ENCODE results near the gene RBFA. TPM values are rescaled to one million over a fixed set of nuclear protein-coding genes. Genes with fewer than 3 reads are reported as not detected.
A peak's percentile ranks its signal among the peaks of the same experiment; 100 is the strongest.

RBFA gene
- polyA plus RNA-seq, 3 donors from 2014 or later, result 7.2 to 10.3 (median 7.6) TPM

GRCh38 chr18:80035997-80036396 lies 1.8 kb downstream of the RBFA start:
- peaks cover 22 to 25% of the 10 kb centered on the region in 2 donors for H3K4me1 Mint-ChIP-seq
- no peaks in the 10 kb centered on the region for H3K9me3 Mint-ChIP-seq
- peak overlapping the region in 3 of 5 donors; percentile 79 to 88 (median 83) for H3K4me3 Mint-ChIP-seq
- peak overlapping the region in 3 of 6 donors; percentile 29 to 91 (median 47) for H3K27ac Mint-ChIP-seq
- H3K27me3 Mint-ChIP-seq (ENCODE audit: low read depth in 3 of 3), result peaks cover 9 to 28% (median 18%) of the 10 kb centered on the region in 3 donors
- peaks cover 8 to 13% (median 12%) of the 10 kb centered on the region in 3 donors for H3K36me3 Mint-ChIP-seq
- no peak for DNase-seq

DNA sequence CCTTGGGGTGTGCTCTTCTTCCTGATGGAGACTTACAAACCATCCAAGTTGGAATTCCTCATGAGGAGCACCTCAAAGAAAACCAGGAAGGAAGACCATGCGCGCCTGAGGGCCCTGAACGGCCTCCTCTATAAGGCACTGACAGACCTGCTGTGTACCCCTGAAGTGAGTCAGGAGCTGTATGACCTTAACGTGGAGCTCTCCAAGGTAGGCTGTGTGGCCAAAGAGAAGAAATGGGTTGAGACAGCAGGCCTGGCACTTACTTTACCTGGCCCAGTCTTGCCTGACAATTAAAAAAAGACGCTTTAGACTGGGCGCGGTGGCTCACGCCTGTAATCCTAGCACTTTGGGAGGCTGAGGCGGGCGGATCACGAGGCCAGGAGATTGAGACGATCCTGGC lies 3.1 kb downstream of the RBFA start:
- Mint-ChIP-seq H3K9me3 (no peaks in the 10 kb centered on the region), H3K4me1 (peaks cover 22 to 25% of the 10 kb centered on the region in 2 donors), H3K36me3 (peaks cover 8 to 13% (median 12%) of the 10 kb centered on the region in 3 donors), H3K4me3 (no peak overlapping the region), H3K27ac (no peak overlapping the region), H3K27me3 (ENCODE audit: low read depth in 3 of 3) (peaks cover 7 to 23% (median 18%) of the 10 kb centered on the region in 3 donors)
- DNase-seq, result no peak

- Mint-ChIP-seq H3K4me3 (no peak overlapping the region), H3K27ac (no peak overlapping the region), H3K9me3 (no peaks in the 10 kb centered on the region), H3K36me3 (peaks cover 8 to 16% (median 13%) of the 10 kb centered on the region in 3 donors), H3K4me1 (peaks cover 18 to 19% of the 10 kb centered on the region in 2 donors), H3K27me3 (ENCODE audit: low read depth in 3 of 3) (peaks cover 7 to 17% (median 15%) of the 10 kb centered on the region in 3 donors)
- no peak for DNase-seq
Measured at GRCh38 chr18:80037869-80038630, 3.8 kb downstream of the RBFA start.

DNA sequence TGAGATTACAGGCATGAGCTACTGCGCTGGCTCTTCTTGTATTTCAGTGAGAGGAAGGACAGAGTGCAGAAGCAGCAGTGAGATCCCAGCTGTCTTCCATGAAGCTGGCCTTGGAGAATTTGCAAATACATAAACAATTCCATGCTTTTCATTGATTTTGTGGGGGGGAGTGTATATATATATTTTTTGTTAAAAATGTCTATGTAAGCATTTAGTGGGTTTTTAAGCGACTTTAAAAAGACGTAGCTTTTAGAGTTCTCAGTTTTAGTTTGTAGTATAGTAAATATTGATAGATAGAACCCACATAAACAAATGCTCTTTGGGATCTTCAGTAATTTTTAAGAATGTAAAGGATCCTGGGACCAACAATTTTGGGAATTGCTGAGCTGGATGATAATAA lies 6.3 kb downstream of the RBFA start:
- H3K9me3 Mint-ChIP-seq, result no peaks in the 10 kb centered on the region
- H3K4me1 Mint-ChIP-seq, result peaks cover 1 to 4% of the 10 kb centered on the region in 2 donors
- peaks cover 12 to 25% (median 17%) of the 10 kb centered on the region in 3 donors for H3K36me3 Mint-ChIP-seq
- H3K4me3 Mint-ChIP-seq, result no peak overlapping the region
- DNase-seq, result no peak
- peaks cover 0 to 4% (median 0%) of the 10 kb centered on the region in 3 donors for H3K27me3 Mint-ChIP-seq (ENCODE audit: low read depth in 3 of 3)
- no peak overlapping the region for H3K27ac Mint-ChIP-seq

DNA sequence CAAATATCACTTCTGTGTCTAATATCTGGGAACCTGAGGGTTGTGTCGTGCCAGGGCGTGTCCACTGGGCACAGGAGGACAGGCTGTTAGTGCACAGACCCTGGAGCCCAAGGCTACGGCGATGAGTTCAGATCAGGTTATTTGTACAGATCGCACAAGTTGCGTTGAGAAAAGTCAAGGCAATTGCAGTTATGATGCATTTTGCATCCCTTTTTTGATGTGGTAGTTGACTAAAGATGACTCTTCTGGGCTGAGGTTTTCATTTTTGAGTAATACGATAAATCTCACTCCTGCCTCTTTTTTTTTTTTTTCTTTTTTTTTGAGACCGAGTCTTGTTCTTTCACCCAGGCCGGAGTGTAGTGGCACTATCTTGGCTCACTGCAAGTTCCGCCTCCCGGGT lies 7.2 kb downstream of the RBFA start:
- peaks cover 0 to 4% (median 2%) of the 10 kb centered on the region in 3 donors for H3K27me3 Mint-ChIP-seq (ENCODE audit: low read depth in 3 of 3)

GRCh38 chr18:80042785-80043184 lies 8.6 kb downstream of the RBFA start:
- Mint-ChIP-seq H3K36me3 (peaks cover 16 to 27% (median 20%) of the 10 kb centered on the region in 3 donors), H3K4me1 (no peaks in the 10 kb centered on the region), H3K4me3 (no peak overlapping the region), H3K27me3 (ENCODE audit: low read depth in 3 of 3) (peaks cover 0 to 4% (median 2%) of the 10 kb centered on the region in 3 donors), H3K27ac (no peak overlapping the region), H3K9me3 (no peaks in the 10 kb centered on the region)
- no peak for DNase-seq

More for the DNA sequence above, 7.2 kb downstream of the RBFA start:
- no peaks in the 10 kb centered on the region for H3K4me1 Mint-ChIP-seq
- H3K36me3 Mint-ChIP-seq, result peaks cover 16 to 27% (median 17%) of the 10 kb centered on the region in 3 donors
- H3K27ac Mint-ChIP-seq, result no peak overlapping the region
- no peaks in the 10 kb centered on the region for H3K9me3 Mint-ChIP-seq
- DNase-seq, result no peak
- no peak overlapping the region for H3K4me3 Mint-ChIP-seq

- Mint-ChIP-seq H3K36me3 (peaks cover 11 to 24% (median 12%) of the 10 kb centered on the region in 3 donors), H3K4me1 (no peaks in the 10 kb centered on the region), H3K27me3 (ENCODE audit: low read depth in 3 of 3) (peaks cover 0 to 4% (median 2%) of the 10 kb centered on the region in 3 donors), H3K4me3 (no peak overlapping the region), H3K9me3 (no peaks in the 10 kb centered on the region), H3K27ac (peak overlapping the region in 1 of 6 donors; percentile 3)
- DNase-seq, result no peak
Measured at GRCh38 chr18:80044072-80044471, 9.8 kb downstream of the RBFA start.

DNA sequence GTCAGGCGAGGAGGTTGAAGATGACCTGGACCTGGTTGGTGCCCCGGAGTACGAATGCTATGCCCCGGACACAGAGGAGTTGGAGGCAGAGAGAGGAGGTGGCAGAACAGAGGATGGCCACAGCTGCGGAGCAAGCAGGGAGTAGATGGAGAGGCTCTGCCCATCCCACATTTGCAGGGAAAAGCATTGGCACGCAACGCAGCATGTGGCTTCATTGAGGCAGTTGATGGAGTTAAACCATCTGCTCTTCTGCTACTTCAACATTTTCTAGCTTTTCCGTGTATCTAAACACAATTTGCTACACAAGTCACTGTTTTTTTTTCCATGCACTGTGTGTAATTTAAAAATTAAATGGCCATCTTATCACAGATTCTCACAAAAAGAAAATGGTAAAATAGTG lies 11.8 kb downstream of the RBFA start:
- Mint-ChIP-seq H3K9me3 (peaks cover 0 to 3% (median under 1%) of the 10 kb centered on the region in 6 donors), H3K27ac (no peak overlapping the region), H3K4me3 (no peak overlapping the region), H3K27me3 (ENCODE audit: low read depth in 3 of 3) (peaks cover 0 to 4% (median 2%) of the 10 kb centered on the region in 3 donors), H3K4me1 (no peaks in the 10 kb centered on the region), H3K36me3 (peaks cover 8 to 23% (median 16%) of the 10 kb centered on the region in 3 donors)
- DNase-seq, result no peak

DNA sequence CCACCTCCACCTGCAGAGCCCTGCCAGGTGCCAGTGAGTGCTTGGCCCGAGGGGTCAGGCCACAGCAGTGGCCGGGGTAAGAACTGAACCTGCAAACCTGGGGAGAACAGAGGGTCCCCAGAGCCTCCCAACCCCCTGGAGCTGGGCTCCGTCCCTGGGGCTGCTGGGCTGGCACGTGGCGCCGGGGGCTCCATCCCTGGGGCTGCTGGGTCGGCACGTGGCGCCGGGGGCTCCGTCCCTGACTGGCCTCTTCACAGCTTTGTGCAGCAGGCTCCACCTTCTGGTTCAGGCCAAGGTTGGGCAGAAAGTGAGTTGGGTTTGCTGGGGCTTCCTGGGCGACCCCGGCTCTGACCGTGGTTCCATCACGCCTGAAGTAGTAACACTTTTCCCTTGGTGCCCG lies 12.2 kb downstream of the RBFA start:
- no peak overlapping the region for H3K4me3 Mint-ChIP-seq
- no peaks in the 10 kb centered on the region for H3K4me1 Mint-ChIP-seq
- DNase-seq, result no peak
- peaks cover 0 to 4% (median 2%) of the 10 kb centered on the region in 3 donors for H3K27me3 Mint-ChIP-seq (ENCODE audit: low read depth in 3 of 3)
- H3K27ac Mint-ChIP-seq, result no peak overlapping the region
- H3K36me3 Mint-ChIP-seq, result peaks cover 8 to 28% (median 20%) of the 10 kb centered on the region in 3 donors
- H3K9me3 Mint-ChIP-seq, result peaks cover 2 to 5% (median 4%) of the 10 kb centered on the region in 6 donors

DNA sequence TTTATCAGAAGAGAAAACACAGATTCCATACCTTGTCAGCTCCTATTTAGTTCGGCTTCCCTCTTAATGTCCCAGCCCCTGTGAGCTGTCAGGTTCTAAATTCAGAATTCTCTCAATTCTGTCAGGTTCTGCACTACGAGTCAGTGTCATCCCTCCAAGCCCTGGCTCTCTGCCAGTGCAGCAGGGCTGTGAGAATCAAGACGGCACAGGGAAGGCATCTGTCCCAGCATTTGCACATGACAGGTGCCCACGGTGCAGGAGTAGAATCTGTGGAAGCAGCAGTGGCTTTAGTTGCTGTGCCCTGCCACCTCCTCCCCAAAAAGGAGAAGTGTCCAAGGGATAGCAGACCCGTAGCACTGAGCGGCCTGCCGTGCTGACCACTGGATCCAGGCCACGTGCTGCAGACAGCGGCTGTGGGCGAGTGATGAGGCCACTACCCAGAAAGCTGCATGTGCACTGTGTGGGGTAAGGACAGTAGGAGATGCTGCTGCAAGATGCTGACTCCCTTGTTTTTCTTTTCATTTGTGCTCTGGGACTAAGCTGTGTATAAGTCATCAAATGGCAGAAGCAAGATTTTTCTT lies 12.8 kb downstream of the RBFA start:
- Mint-ChIP-seq H3K36me3 (peaks cover 8 to 34% (median 24%) of the 10 kb centered on the region in 3 donors), H3K9me3 (peaks cover 4 to 10% (median 8%) of the 10 kb centered on the region in 6 donors), H3K4me3 (no peak overlapping the region), H3K27ac (no peak overlapping the region), H3K27me3 (ENCODE audit: low read depth in 3 of 3) (peaks cover 0 to 4% (median 2%) of the 10 kb centered on the region in 3 donors), H3K4me1 (no peaks in the 10 kb centered on the region)
- no peak for DNase-seq

GRCh38 chr18:80050797-80051196 lies 16.6 kb downstream of the RBFA start:
- Mint-ChIP-seq H3K4me1 (no peaks in the 10 kb centered on the region), H3K9me3 (peaks cover 11 to 45% (median 25%) of the 10 kb centered on the region in 6 donors), H3K27ac (no peak overlapping the region), H3K27me3 (ENCODE audit: low read depth in 3 of 3) (peaks cover 0 to under 1% (median 0%) of the 10 kb centered on the region in 3 donors), H3K36me3 (peaks cover 4 to 23% (median 18%) of the 10 kb centered on the region in 3 donors), H3K4me3 (no peak overlapping the region)
- DNase-seq, result no peak

GRCh38 chr18:80056095-80056494 lies 21.9 kb downstream of the RBFA start:
- Mint-ChIP-seq H3K9me3 (peaks cover 13 to 70% (median 39%) of the 10 kb centered on the region in 6 donors), H3K4me3 (no peak overlapping the region), H3K27ac (no peak overlapping the region), H3K36me3 (peaks cover 9 to 11% (median 11%) of the 10 kb centered on the region in 3 donors), H3K27me3 (ENCODE audit: low read depth in 3 of 3) (peaks cover 2 to 5% (median 3%) of the 10 kb centered on the region in 3 donors), H3K4me1 (no peaks in the 10 kb centered on the region)
- no peak for DNase-seq

DNA sequence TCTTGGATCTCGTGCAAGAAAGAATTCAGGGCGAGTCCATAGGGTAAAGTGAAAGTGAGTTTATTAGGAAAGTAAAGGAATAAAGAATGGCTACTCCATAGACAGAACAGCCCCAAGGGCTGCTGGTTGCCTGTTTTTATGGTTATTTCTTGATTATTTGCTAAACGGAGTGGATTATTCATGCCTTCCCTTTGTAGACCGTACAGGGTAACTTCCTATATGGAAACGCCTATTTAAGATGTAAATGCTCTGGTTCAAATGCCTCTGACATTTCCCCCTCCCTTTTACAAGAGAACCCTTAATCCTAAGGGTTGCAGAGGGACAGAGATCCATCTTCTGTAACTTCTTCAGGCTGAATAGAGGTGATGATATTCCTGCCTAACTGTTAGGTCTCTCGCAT lies 25.7 kb downstream of the RBFA start:
- Mint-ChIP-seq H3K36me3 (peaks cover 0 to 11% (median 0%) of the 10 kb centered on the region in 3 donors), H3K27me3 (ENCODE audit: low read depth in 3 of 3) (peaks cover 2 to 5% (median 3%) of the 10 kb centered on the region in 3 donors), H3K4me3 (no peak overlapping the region), H3K9me3 (peaks cover 9 to 39% (median 21%) of the 10 kb centered on the region in 6 donors), H3K4me1 (no peaks in the 10 kb centered on the region), H3K27ac (no peak overlapping the region)
- no peak for DNase-seq

GRCh38 chr18:80065705-80066104 lies 31.5 kb downstream of the RBFA start:
- H3K4me3 Mint-ChIP-seq, result no peak overlapping the region
- H3K36me3 Mint-ChIP-seq, result no peaks in the 10 kb centered on the region
- no peaks in the 10 kb centered on the region for H3K4me1 Mint-ChIP-seq
- no peak overlapping the region for H3K27ac Mint-ChIP-seq
- DNase-seq, result no peak
- H3K27me3 Mint-ChIP-seq (ENCODE audit: low read depth in 3 of 3), result peaks cover 0 to 5% (median 2%) of the 10 kb centered on the region in 3 donors
- H3K9me3 Mint-ChIP-seq, result peaks cover 0 to 10% (median under 1%) of the 10 kb centered on the region in 6 donors
